GM12872 (cell line): ENCODE measurements around the gene PIGR.

Experiments used
- CTCF ChIP-seq: IDR thresholded peaks from 3 replicates; pipeline ENCODE4 v1.5.1; 2011; ENCODE audit warnings: low read depth, mild to moderate bottlenecking, low read length, moderate library complexity; ENCODE audit not compliant: insufficient read depth

PIGR gene

GRCh38 chr1:206932177-206932576 is 14.1 kb downstream of the PIGR start:
- TF ChIP-seq CTCF, result no peak

- TF ChIP-seq CTCF, result peak; percentile 51; the same call in 2 of the 3 replicates
Measured at GRCh38 chr1:206931709-206932108, 14.6 kb downstream of the PIGR start.

GRCh38 chr1:206930210-206930798 is 16.0 kb downstream of the PIGR start:
- no peak for TF ChIP-seq CTCF

GRCh38 chr1:206929524-206929923 is 16.7 kb downstream of the PIGR start:
- peak; percentile 42; the same call in 2 of the 3 replicates for TF ChIP-seq CTCF

GRCh38 chr1:206926286-206926685 is 20.0 kb downstream of the PIGR start:
- no peak for TF ChIP-seq CTCF

GRCh38 chr1:206925106-206925736 is 21.0 kb downstream of the PIGR start:
- peak; percentile 46; the same call in 2 of the 3 replicates for TF ChIP-seq CTCF

- no peak for TF ChIP-seq CTCF
Measured at GRCh38 chr1:206924592-206925105, 21.6 kb downstream of the PIGR start.
